ENCODE measurements around the gene KLHL33. TPM values are rescaled to one million over a fixed set of nuclear protein-coding genes. Genes with fewer than 3 reads are reported as not detected.

Gene KLHL33
- total and polyA plus RNA-seq, 4 donors: 0.03 to 0.51 (median 0.16) TPM

- no peak overlapping the region for H3K27ac ChIP-seq (ENCODE audit: low read depth in 1 of 2, low read length in 1 of 2)
- ATAC-seq (ENCODE audit: insufficient read depth, low FRiP score): no peak
- no peak for DNase-seq
- H3K9me3 ChIP-seq (ENCODE audit: control insufficient read depth in 4 of 4, insufficient read depth in 3 of 4, low read length in 3 of 4): no peaks in the 10 kb centered on the region
- H3K4me3 ChIP-seq: no peak overlapping the region
- no peaks in the 10 kb centered on the region for H3K4me1 ChIP-seq (ENCODE audit: control insufficient read depth in 5 of 5, insufficient read depth in 5 of 5, low read length in 5 of 5)
- no peaks in the 10 kb centered on the region for H3K27me3 ChIP-seq (ENCODE audit: control insufficient read depth in 3 of 3, insufficient read depth in 3 of 3, low read length in 2 of 3)
- peaks cover 12 to 88% (median 31%) of the 10 kb centered on the region in 4 donors for H3K36me3 ChIP-seq (ENCODE audit: control insufficient read depth in 4 of 4, insufficient read depth in 4 of 4, low read length in 4 of 4)
- WGBS, 2 donors: 84 to 87% methylated on average over 7 of the region's 7 CpGs
- TF ChIP-seq CTCF (IDR thresholded peaks at IDR 0.05; ENCODE audit: control extremely low read depth, extremely low read depth): no peak
- H3K9ac ChIP-seq (ENCODE audit: insufficient read depth in 1 of 2, low read length in 2 of 2): no peak overlapping the region
Measured at GRCh38 chr14:20381341-20381740, 54.6 kb downstream of the KLHL33 start.

DNA sequence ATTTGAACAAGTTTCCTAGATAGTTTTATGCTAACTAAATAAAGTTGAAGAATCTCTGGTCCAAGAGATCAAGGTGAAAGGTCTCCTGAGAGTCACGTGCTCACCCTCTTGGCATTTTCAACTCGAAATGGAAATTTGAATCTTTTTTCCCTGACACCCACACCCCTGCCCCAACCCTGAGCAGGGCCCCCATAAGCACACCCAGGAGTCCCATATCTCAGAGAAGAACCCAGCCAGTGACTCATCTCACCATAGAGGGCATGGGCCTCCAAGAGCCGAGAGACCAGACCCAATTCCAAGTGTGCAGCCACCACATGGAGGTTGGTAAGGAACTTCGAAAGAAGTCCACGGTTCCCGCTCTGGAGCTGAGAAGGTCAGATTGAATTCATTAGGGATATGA is 55.3 kb downstream of the KLHL33 start:
- ATAC-seq (ENCODE audit: insufficient read depth, low FRiP score) (no peak), DNase-seq (no peak)
- H3K9ac ChIP-seq (ENCODE audit: insufficient read depth in 1 of 2, low read length in 2 of 2): no peak overlapping the region
- no peak overlapping the region for H3K4me3 ChIP-seq
- H3K27me3 ChIP-seq (ENCODE audit: control insufficient read depth in 3 of 3, insufficient read depth in 3 of 3, low read length in 2 of 3): no peaks in the 10 kb centered on the region
- no peak overlapping the region for H3K27ac ChIP-seq (ENCODE audit: low read depth in 1 of 2, low read length in 1 of 2)
- no peaks in the 10 kb centered on the region for H3K4me1 ChIP-seq (ENCODE audit: control insufficient read depth in 5 of 5, insufficient read depth in 5 of 5, low read length in 5 of 5)
- H3K9me3 ChIP-seq (ENCODE audit: control insufficient read depth in 4 of 4, insufficient read depth in 3 of 4, low read length in 3 of 4): no peaks in the 10 kb centered on the region
- H3K36me3 ChIP-seq (ENCODE audit: control insufficient read depth in 4 of 4, insufficient read depth in 4 of 4, low read length in 4 of 4): peaks cover 8 to 88% (median 33%) of the 10 kb centered on the region in 4 donors
- WGBS, 2 donors: 93 to 96% methylated on average over 6 of the region's 6 CpGs
- no peak for TF ChIP-seq CTCF (IDR thresholded peaks at IDR 0.05; ENCODE audit: control extremely low read depth, extremely low read depth)

- ATAC-seq (ENCODE audit: insufficient read depth, low FRiP score): no peak
- Histone ChIP-seq H3K4me1 (ENCODE audit: control insufficient read depth in 5 of 5, insufficient read depth in 5 of 5, low read length in 5 of 5) (no peaks in the 10 kb centered on the region), H3K27ac (ENCODE audit: low read depth in 1 of 2, low read length in 1 of 2) (no peak overlapping the region), H3K4me3 (no peak overlapping the region), H3K9me3 (ENCODE audit: control insufficient read depth in 4 of 4, insufficient read depth in 3 of 4, low read length in 3 of 4) (no peaks in the 10 kb centered on the region), H3K9ac (ENCODE audit: insufficient read depth in 1 of 2, low read length in 2 of 2) (no peak overlapping the region), H3K36me3 (ENCODE audit: control insufficient read depth in 4 of 4, insufficient read depth in 4 of 4, low read length in 4 of 4) (peaks cover 10 to 87% (median 34%) of the 10 kb centered on the region in 4 donors), H3K27me3 (ENCODE audit: control insufficient read depth in 3 of 3, insufficient read depth in 3 of 3, low read length in 2 of 3) (no peaks in the 10 kb centered on the region)
- 68 to 72% methylated on average over 1 of the region's 1 CpG for WGBS, 2 donors
- TF ChIP-seq CTCF (IDR thresholded peaks at IDR 0.05; ENCODE audit: control extremely low read depth, extremely low read depth): no peak
- no peak for DNase-seq
Measured at GRCh38 chr14:20379743-20380142, 56.2 kb downstream of the KLHL33 start.

DNA sequence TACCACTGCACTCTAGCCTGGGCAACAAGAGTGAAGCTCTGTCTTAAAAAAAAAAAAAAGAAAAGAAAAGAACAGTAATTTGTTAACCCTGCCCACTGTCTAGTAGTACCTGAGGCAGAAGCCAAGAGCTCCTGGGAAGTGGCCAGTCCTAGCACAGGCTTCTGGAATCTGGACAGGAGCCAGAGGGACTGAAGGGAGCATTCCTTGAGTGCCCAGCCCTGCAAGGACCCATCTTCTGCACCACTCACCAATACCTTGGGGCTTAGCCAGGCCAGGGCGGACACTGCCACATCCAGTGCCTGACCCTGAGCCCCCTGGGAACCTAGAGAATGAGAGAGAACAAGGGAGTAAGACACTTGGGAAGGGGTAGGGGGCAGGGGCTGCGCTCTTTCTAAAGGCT is 58.8 kb downstream of the KLHL33 start:
- no peak overlapping the region for H3K4me3 ChIP-seq
- no peaks in the 10 kb centered on the region for H3K9me3 ChIP-seq (ENCODE audit: control insufficient read depth in 4 of 4, insufficient read depth in 3 of 4, low read length in 3 of 4)
- DNase-seq (no peak), ATAC-seq (ENCODE audit: insufficient read depth, low FRiP score) (no peak)
- H3K36me3 ChIP-seq (ENCODE audit: control insufficient read depth in 4 of 4, insufficient read depth in 4 of 4, low read length in 4 of 4): peaks cover 25 to 81% (median 40%) of the 10 kb centered on the region in 4 donors
- no peak overlapping the region for H3K27ac ChIP-seq (ENCODE audit: low read depth in 1 of 2, low read length in 1 of 2)
- no peak for TF ChIP-seq CTCF (IDR thresholded peaks at IDR 0.05; ENCODE audit: control extremely low read depth, extremely low read depth)
- no peaks in the 10 kb centered on the region for H3K4me1 ChIP-seq (ENCODE audit: control insufficient read depth in 5 of 5, insufficient read depth in 5 of 5, low read length in 5 of 5)
- H3K9ac ChIP-seq (ENCODE audit: insufficient read depth in 1 of 2, low read length in 2 of 2): no peak overlapping the region
- 94 to 95% methylated on average over 2 of the region's 2 CpGs for WGBS, 2 donors
- no peaks in the 10 kb centered on the region for H3K27me3 ChIP-seq (ENCODE audit: control insufficient read depth in 3 of 3, insufficient read depth in 3 of 3, low read length in 2 of 3)

Data from lung (tissue), 12 donors.